OCI-M2 (cell line): ENCODE measurements around the gene NR2F6.
A peak's percentile ranks its signal among the peaks of the same experiment; 100 is the strongest.

Experiments
- DNase-seq: peaks from one replicate; lab custom pipeline; 2025; ENCODE audit not compliant: unreplicated experiment; lab: John Stamatoyannopoulos, UW

Gene NR2F6

GRCh38 chr19:17240062-17240752 is 5.5 kb downstream of the NR2F6 start:
- no peak for DNase-seq

GRCh38 chr19:17237747-17238706 is 7.7 kb downstream of the NR2F6 start:
- no peak for DNase-seq

- no peak for DNase-seq
These were observed 8.7 kb downstream of the NR2F6 start for GRCh38 chr19:17236811-17237543.

- DNase-seq: no peak
These were observed 9.5 kb downstream of the NR2F6 start for GRCh38 chr19:17235971-17236777.

GRCh38 chr19:17235300-17235970 is 10.3 kb downstream of the NR2F6 start:
- DNase-seq: no peak

- no peak for DNase-seq
These were observed 10.8 kb downstream of the NR2F6 start for GRCh38 chr19:17234911-17235299.

GRCh38 chr19:17232258-17232657 is 13.5 kb downstream of the NR2F6 start:
- DNase-seq: no peak

- no peak for DNase-seq
These were observed 15.8 kb downstream of the NR2F6 start for GRCh38 chr19:17229890-17230289.

GRCh38 chr19:17227798-17228367 is 17.8 kb downstream of the NR2F6 start:
- DNase-seq: no peak

GRCh38 chr19:17226002-17226933 is 19.5 kb downstream of the NR2F6 start, which contains the start of gene OCEL1:
OCEL1 (plus strand) TSS chr19:17226226; CDS start chr19:17226248, 22 bp downstream.
- DNase-seq: peak; percentile 92

GRCh38 chr19:17225053-17225452 is 20.7 kb downstream of the NR2F6 start:
- no peak for DNase-seq

GRCh38 chr19:17220207-17220758 is 25.4 kb downstream of the NR2F6 start:
- no peak for DNase-seq

GRCh38 chr19:17219286-17219685 is 26.4 kb downstream of the NR2F6 start:
- DNase-seq: no peak

GRCh38 chr19:17216058-17216670 is 29.6 kb downstream of the NR2F6 start:
- DNase-seq: no peak

GRCh38 chr19:17215127-17215971 is 30.4 kb downstream of the NR2F6 start, which contains the start of gene USE1:
USE1 (plus strand) TSS chr19:17215357; CDS start chr19:17215406, 49 bp downstream.
- DNase-seq: no peak

GRCh38 chr19:17214508-17215126 is 31.1 kb downstream of the NR2F6 start:
- no peak for DNase-seq
